Keratinocyte (primary cell): ENCODE measurements around the gene BCAS3. TPM values are rescaled to one million over a fixed set of nuclear protein-coding genes. Genes with fewer than 3 reads are reported as not detected.

ENCODE experiments used
- DNase-seq: peaks from one replicate; pipeline ENCODE4 v3.0.0-alpha.2; 2011; ENCODE audit warnings: low read depth, missing footprints, low spot score
- FAIRE-seq: peaks from 2 replicates; lab custom pipeline; 2011; peaks lifted over from hg19 to GRCh38; lab: Jason Lieb, UNC
- H2AFZ ChIP-seq: 2 replicates; pipeline ENCODE4 v1.6.0; 2012; ENCODE audit warnings: low read length, control low read depth, inconsistent platforms; ENCODE audit not compliant: control insufficient read depth
- H3K27ac ChIP-seq: 2 replicates; pipeline ENCODE4 v1.5.1; 2011; ENCODE audit warnings: low read length; ENCODE audit not compliant: control insufficient read depth, insufficient read depth
- H3K27me3 ChIP-seq: 3 replicates; pipeline ENCODE4 v1.6.0; 2011; ENCODE audit warnings: low read length; ENCODE audit not compliant: control insufficient read depth, insufficient read depth; ENCODE audit errors: extremely low read depth
- H3K36me3 ChIP-seq, 2 experiments: 2 replicates in 1 of 2; 3 replicates in 1 of 2; pipeline ENCODE4 v1.5.1; 2011; ENCODE audit warnings: low read length in 2 of 2, mild to moderate bottlenecking in 1 of 2; ENCODE audit not compliant: control insufficient read depth in 2 of 2, insufficient read depth in 2 of 2; ENCODE audit errors: extremely low read depth in 1 of 2
- H3K4me1 ChIP-seq: 3 replicates; pipeline ENCODE4 v1.5.1; 2011; ENCODE audit warnings: low read length; ENCODE audit not compliant: control insufficient read depth, insufficient read depth; ENCODE audit errors: extremely low read depth
- H3K4me2 ChIP-seq: 3 replicates; pipeline ENCODE4 v1.6.0; 2011; ENCODE audit warnings: low read depth, low read length; ENCODE audit not compliant: control insufficient read depth, insufficient read depth; ENCODE audit errors: extremely low read depth
- H3K4me3 ChIP-seq, 3 experiments: fragments of 200-600 bp in 1 of 3; sonication (generic) in 1 of 3; 2 replicates in 2 of 3; 3 replicates in 1 of 3; pipeline ENCODE4 v1.5.1; 2011 to 2016; ENCODE audit warnings: low read length in 3 of 3, mild to moderate bottlenecking in 3 of 3, control low read depth in 2 of 3, inconsistent platforms in 1 of 3, low read depth in 1 of 3, mixed read lengths in 1 of 3, mixed run types in 1 of 3, moderate library complexity in 1 of 3; ENCODE audit not compliant: control insufficient read depth in 2 of 3, insufficient read depth in 2 of 3; ENCODE audit errors: extremely low read depth in 1 of 3
- H3K79me2 ChIP-seq: 2 replicates; pipeline ENCODE4 v1.6.0; 2012; ENCODE audit warnings: low read length; ENCODE audit not compliant: control insufficient read depth, insufficient read depth
- H3K9ac ChIP-seq: 3 replicates; pipeline ENCODE4 v1.6.0; 2011; ENCODE audit warnings: low read length; ENCODE audit not compliant: control insufficient read depth, insufficient read depth; ENCODE audit errors: extremely low read depth
- H3K9me1 ChIP-seq: 3 replicates; pipeline ENCODE4 v1.6.0; 2011; ENCODE audit warnings: low read length; ENCODE audit not compliant: control insufficient read depth, insufficient read depth; ENCODE audit errors: extremely low read depth
- H3K9me3 ChIP-seq: 2 replicates; pipeline ENCODE4 v1.5.1; 2012; ENCODE audit warnings: low read depth, low read length; ENCODE audit not compliant: control insufficient read depth
- H4K20me1 ChIP-seq: 3 replicates; pipeline ENCODE4 v1.6.0; 2011; ENCODE audit warnings: low read length; ENCODE audit not compliant: control insufficient read depth, insufficient read depth; ENCODE audit errors: extremely low read depth
- CTCF ChIP-seq, 3 experiments: IDR thresholded peaks in 1 of 3; conservative IDR thresholded peaks in 1 of 3; optimal IDR thresholded peaks in 1 of 3; 2 replicates in 2 of 3; 3 replicates in 1 of 3; pipeline versions ENCODE3 to v1.5.1; 2011; ENCODE audit warnings: low read length in 3 of 3, mild to moderate bottlenecking in 3 of 3, moderate library complexity in 2 of 3, control low read depth in 1 of 3, inconsistent platforms in 1 of 3; ENCODE audit not compliant: insufficient read depth in 2 of 3; ENCODE audit errors: extremely low read depth in 1 of 3
- EZH2 ChIP-seq: IDR thresholded peaks from one replicate; pipeline ENCODE4 v1.6.1; 2012; ENCODE audit warnings: inconsistent platforms, mild to moderate bottlenecking, low read length, moderate library complexity
- dilution Hi-C: fragments of 300-500 bp; cut with MboI; formaldehyde crosslinking; loops from one replicate; pipeline ENCODE4 v1.7.0; 2020; ENCODE audit warnings: low sequenced_read_pairs; ENCODE audit not compliant: extremely low pct_ligation_motif_present
- polyA plus RNA-seq, 5 experiments: library from polyadenylated mRNA; depleted of rRNA in 3 of 5; stranded (reverse) in 3 of 5; stranded (forward) in 1 of 5; unstranded in 1 of 5; fragments of >200 nt; gene quantifications; 1 replicate in 1 of 5; 2 replicates in 3 of 5; 3 replicates in 1 of 5; pipeline versions ENCODE4 v1.2.1 to v1.2.3, GENCODE V29; 2011 to 2012; ENCODE audit warnings: missing spikeins in 2 of 5, low read depth in 1 of 5, low replicate concordance in 1 of 5

Gene BCAS3
- polyA plus RNA-seq, 1 donor (not counting 4 experiments of a cell fraction or from before 2014, with no cell fraction given): 11.8 TPM

DNA sequence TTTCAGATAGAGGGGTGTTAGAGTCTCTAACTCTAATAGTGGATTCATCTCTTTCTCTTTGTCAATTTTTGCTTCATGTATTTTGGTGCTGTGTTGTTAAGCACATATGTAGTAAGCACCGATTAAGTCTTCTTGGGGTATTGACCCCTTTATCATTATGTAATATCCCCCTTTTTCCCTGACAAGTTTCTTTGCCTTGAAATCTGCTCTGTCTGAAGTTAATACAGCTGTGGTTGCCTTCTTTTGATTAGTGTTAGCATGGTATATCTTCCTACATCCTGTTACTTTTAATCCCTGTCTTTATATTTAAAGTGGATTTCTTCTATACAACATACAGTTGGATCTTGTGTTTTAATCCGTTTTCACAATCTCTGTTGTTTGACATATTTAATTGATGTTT, 60.6 kb downstream of the BCAS3 start:
- Histone ChIP-seq H3K9ac (no peak overlapping the region), H3K4me2 (no peak overlapping the region), H3K4me3 (no peak overlapping the region), H3K27me3 (no peaks in the 10 kb centered on the region), H4K20me1 (no peaks in the 10 kb centered on the region), H3K79me2 (no peaks in the 10 kb centered on the region), H3K9me1 (no peaks in the 10 kb centered on the region), H3K4me1 (no peaks in the 10 kb centered on the region), H3K27ac (no peak overlapping the region), H3K9me3 (no peaks in the 10 kb centered on the region), H3K36me3 (no peaks in the 10 kb centered on the region), H2AFZ (no peak overlapping the region)
- DNase-seq: no peak
- dilution Hi-C loops: no loop called here
- FAIRE-seq: no peak
- TF ChIP-seq EZH2: no peak
- TF ChIP-seq CTCF (optimal IDR thresholded peaks at IDR 0.05 in 1 of 3, IDR thresholded peaks at IDR 0.05 in 1 of 3, conservative IDR thresholded peaks at IDR 0.05 in 1 of 3; ENCODE audit: extremely low read depth in 1 of 3, insufficient read depth in 2 of 3, low read length in 3 of 3): no peak

DNA sequence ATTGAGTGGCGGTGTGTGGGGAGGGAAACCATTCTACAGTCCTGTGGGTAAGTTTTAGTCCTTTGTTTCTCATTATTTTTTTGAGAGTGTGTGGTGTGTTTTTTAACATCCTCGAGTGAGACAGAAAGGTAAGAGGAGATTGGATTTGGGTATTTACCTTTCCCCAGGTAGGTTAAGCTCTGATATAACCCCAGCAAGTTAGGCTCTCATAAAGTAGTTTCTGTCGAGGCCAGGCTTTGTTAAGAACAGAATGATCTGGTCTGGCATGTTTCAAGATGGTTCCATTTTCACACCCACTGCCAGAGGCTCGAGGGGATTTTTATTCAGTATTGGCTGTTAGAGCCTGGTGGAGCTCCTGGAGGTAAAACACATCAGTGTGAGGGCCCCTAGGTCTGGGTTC, 62.9 kb downstream of the BCAS3 start:
- Histone ChIP-seq H3K79me2 (no peaks in the 10 kb centered on the region), H3K36me3 (no peaks in the 10 kb centered on the region), H3K27ac (no peak overlapping the region), H3K9ac (no peak overlapping the region), H4K20me1 (no peaks in the 10 kb centered on the region), H3K9me3 (no peaks in the 10 kb centered on the region), H3K4me2 (no peak overlapping the region), H3K4me1 (peaks cover 11% of the 10 kb centered on the region), H3K27me3 (no peaks in the 10 kb centered on the region), H3K4me3 (no peak overlapping the region), H2AFZ (no peak overlapping the region), H3K9me1 (no peaks in the 10 kb centered on the region)
- TF ChIP-seq EZH2 (no peak), CTCF (optimal IDR thresholded peaks at IDR 0.05 in 1 of 3, IDR thresholded peaks at IDR 0.05 in 1 of 3, conservative IDR thresholded peaks at IDR 0.05 in 1 of 3; ENCODE audit: extremely low read depth in 1 of 3, insufficient read depth in 2 of 3, low read length in 3 of 3) (no peak)
- DNase-seq: no peak
- dilution Hi-C loops: no loop called here
- no peak for FAIRE-seq
